GM12878 (cell line): ENCODE results near the gene COPS3.

ENCODE experiments used
- BRCA1 ChIP-seq: IDR thresholded peaks from 2 replicates; pipeline ENCODE4 v1.6.1; 2011; ENCODE audit warnings: low read depth, low read length, improper control_type of control experiment
- EP300 ChIP-seq, 2 experiments: fragments of 150-350 bp in 1 of 2; IDR thresholded peaks; 2 replicates each; pipeline ENCODE4 v1.6.1; 2011 to 2012; ENCODE audit warnings: low read depth in 2 of 2, low read length in 2 of 2, borderline replicate concordance in 1 of 2, improper control_type of control experiment in 1 of 2, inconsistent platforms in 1 of 2; ENCODE audit not compliant: control insufficient read depth in 1 of 2
- ESRRA ChIP-seq: IDR thresholded peaks from 2 replicates; pipeline ENCODE4 v1.6.1; 2012; ENCODE audit warnings: mild to moderate bottlenecking, low read length, improper control_type of control experiment
- GATAD2B ChIP-seq: fragments of 450-650 bp; conservative IDR thresholded peaks from 2 replicates; pipeline ENCODE4 v1.6.1; 2017; ENCODE audit warnings: low read depth, mild to moderate bottlenecking, moderate library complexity
- POLR2A ChIP-seq: IDR thresholded peaks from 2 replicates; pipeline ENCODE4 v1.6.1; 2011; ENCODE audit warnings: low read depth, mild to moderate bottlenecking, low read length
- RAD21 ChIP-seq: IDR thresholded peaks from 2 replicates; pipeline ENCODE4 v1.6.1; 2011; ENCODE audit warnings: mild to moderate bottlenecking, low read depth, low read length, moderate library complexity; ENCODE audit not compliant: insufficient read depth
- RFX5 ChIP-seq: IDR thresholded peaks from 2 replicates; pipeline ENCODE4 v1.6.1; 2011; ENCODE audit warnings: low read depth, low read length, improper control_type of control experiment
- ZNF217 ChIP-seq: fragments of 450-650 bp; IDR thresholded peaks from 2 replicates; pipeline ENCODE4 v1.6.1; 2017; ENCODE audit warnings: antibody characterized with exemption, mild to moderate bottlenecking
- TF ChIP-seq, protein P1 (sequence below), 3 experiments: IDR thresholded peaks in 2 of 3; conservative IDR thresholded peaks in 1 of 3; 2 replicates each; pipeline ENCODE4 v1.5.1; 2011; ENCODE audit warnings: low read depth in 3 of 3, low read length in 3 of 3, mild to moderate bottlenecking in 3 of 3, control low read depth in 2 of 3, moderate library complexity in 2 of 3, inconsistent platforms in 1 of 3, mixed read lengths in 1 of 3; ENCODE audit not compliant: control insufficient read depth in 2 of 3, insufficient read depth in 1 of 3; ENCODE audit errors: extremely low read depth in 1 of 3

DNA sequence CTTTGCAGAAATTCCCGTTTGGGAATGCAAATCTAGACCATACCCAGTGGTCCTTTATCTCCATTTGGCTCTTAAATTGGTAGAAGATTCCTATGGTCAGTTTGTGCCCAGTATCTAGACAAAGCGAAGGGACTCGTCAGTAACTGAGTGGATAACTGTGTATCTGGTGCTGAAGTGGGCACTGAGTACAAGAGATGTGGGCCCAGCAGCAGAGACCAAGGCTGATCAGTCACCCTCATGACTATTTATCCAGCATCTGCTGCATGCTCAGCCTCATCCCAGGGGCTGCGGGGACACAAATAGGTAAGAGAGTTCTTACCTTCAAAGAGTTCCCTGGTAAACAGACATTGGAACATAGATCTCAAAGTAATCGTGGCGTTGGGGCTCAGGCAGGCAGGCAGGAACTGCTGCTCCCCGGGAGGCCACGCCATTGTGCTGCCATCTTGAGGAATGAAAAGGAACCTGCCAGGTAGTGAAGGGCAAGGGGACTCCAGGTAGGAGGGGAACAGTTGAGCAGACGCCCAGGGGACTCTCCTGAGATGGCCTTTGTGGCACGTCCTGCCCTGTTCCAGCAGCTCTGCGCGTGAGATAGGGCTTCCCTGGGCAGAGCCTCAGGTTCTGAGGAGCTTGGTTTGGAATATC is 32.4 kb upstream of the COPS3 start:
- TF ChIP-seq GATAD2B (no peak), POLR2A (no peak), EP300 (IDR thresholded peaks at IDR 0.05; ENCODE audit: borderline replicate concordance in 1 of 2, control insufficient read depth in 1 of 2, low read depth in 2 of 2, low read length in 2 of 2) (no peak), BRCA1 (no peak), ESRRA (no peak), RAD21 (peak; percentile 92), ZNF217 (no peak), RFX5 (no peak)
- TF ChIP-seq, protein P1, sequence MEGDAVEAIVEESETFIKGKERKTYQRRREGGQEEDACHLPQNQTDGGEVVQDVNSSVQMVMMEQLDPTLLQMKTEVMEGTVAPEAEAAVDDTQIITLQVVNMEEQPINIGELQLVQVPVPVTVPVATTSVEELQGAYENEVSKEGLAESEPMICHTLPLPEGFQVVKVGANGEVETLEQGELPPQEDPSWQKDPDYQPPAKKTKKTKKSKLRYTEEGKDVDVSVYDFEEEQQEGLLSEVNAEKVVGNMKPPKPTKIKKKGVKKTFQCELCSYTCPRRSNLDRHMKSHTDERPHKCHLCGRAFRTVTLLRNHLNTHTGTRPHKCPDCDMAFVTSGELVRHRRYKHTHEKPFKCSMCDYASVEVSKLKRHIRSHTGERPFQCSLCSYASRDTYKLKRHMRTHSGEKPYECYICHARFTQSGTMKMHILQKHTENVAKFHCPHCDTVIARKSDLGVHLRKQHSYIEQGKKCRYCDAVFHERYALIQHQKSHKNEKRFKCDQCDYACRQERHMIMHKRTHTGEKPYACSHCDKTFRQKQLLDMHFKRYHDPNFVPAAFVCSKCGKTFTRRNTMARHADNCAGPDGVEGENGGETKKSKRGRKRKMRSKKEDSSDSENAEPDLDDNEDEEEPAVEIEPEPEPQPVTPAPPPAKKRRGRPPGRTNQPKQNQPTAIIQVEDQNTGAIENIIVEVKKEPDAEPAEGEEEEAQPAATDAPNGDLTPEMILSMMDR (IDR thresholded peaks at IDR 0.05 in 2 of 3, conservative IDR thresholded peaks at IDR 0.05 in 1 of 3; ENCODE audit: control insufficient read depth in 2 of 3, extremely low read depth in 1 of 3, insufficient read depth in 1 of 3, low read depth in 3 of 3, low read length in 3 of 3): peak; percentile 87 to 91 (median 89)
